IMR-90 (cell line): ENCODE results near the gene LAMA5. TPM values are rescaled to one million over a fixed set of nuclear protein-coding genes. Genes with fewer than 3 reads are reported as not detected.

ENCODE experiments used
- ATAC-seq: fragments of 200-7000 bp; cut with Tn5 transposase; 2 replicates; pipeline ENCODE4 v1.9.1; 2020; ENCODE audit warnings: low read depth, mild to moderate bottlenecking, moderate library complexity
- BruUV-seq: library from RNA; stranded (reverse); fragments of 400-500 nt; replicated peaks from 2 replicates; lab custom pipeline; 2021; lab: Mats Ljungman, UMichigan
- CTCF ChIA-PET: fragments of 300-600 bp; formaldehyde crosslinking; extraction: SDS; loops from one replicate; lab custom pipeline; 2021; ENCODE audit warnings: antibody characterized with exemption; lab: Yijun Ruan, JAX
- POLR2A ChIA-PET: fragments of 300-600 bp; sonication (Branson Sonifier 250); formaldehyde crosslinking; loops from one replicate; lab custom pipeline; 2022; ENCODE audit warnings: antibody characterized with exemption; ENCODE audit not compliant: unreplicated experiment; lab: Charles Lee
- DNase-seq: peaks from one replicate; pipeline ENCODE4 v3.0.0; 2013
- H2AFZ ChIP-seq: replicated peaks from 2 replicates; pipeline ENCODE3; 2013; ENCODE audit warnings: low read length, mild to moderate bottlenecking; ENCODE audit not compliant: poor library complexity
- H2AK5ac ChIP-seq: 2 replicates; pipeline ENCODE4 v1.6.1; 2013; ENCODE audit warnings: low read depth, low read length, inconsistent platforms
- H2AK9ac ChIP-seq: replicated peaks from 2 replicates; pipeline ENCODE3; 2013; ENCODE audit warnings: mild to moderate bottlenecking, low read depth, low read length, moderate library complexity; ENCODE audit not compliant: poor library complexity
- H2BK120ac ChIP-seq: 2 replicates; pipeline ENCODE4 v1.6.1; 2013; ENCODE audit warnings: low read depth, low read length, inconsistent platforms
- H2BK15ac ChIP-seq: 3 replicates; pipeline ENCODE4 v1.6.1; 2013; ENCODE audit warnings: low read depth, low read length, inconsistent platforms
- H2BK20ac ChIP-seq: 2 replicates; pipeline ENCODE4 v1.6.1; 2013; ENCODE audit warnings: low read depth, mild to moderate bottlenecking, inconsistent platforms, low read length, moderate library complexity
- H2BK5ac ChIP-seq: 2 replicates; pipeline ENCODE4 v1.6.1; 2013; ENCODE audit warnings: mild to moderate bottlenecking, low read depth, low read length, inconsistent platforms; ENCODE audit not compliant: poor library complexity, severe bottlenecking
- H3K14ac ChIP-seq: replicated peaks from 2 replicates; pipeline ENCODE4 v1.6.1; 2013; ENCODE audit warnings: low read depth, low read length, inconsistent platforms
- H3K18ac ChIP-seq: 2 replicates; pipeline ENCODE4 v1.6.1; 2013; ENCODE audit warnings: low read depth, low read length, control low read depth
- H3K23ac ChIP-seq: 2 replicates; pipeline ENCODE4 v1.6.1; 2013; ENCODE audit warnings: low read depth, low read length, inconsistent platforms
- H3K27ac ChIP-seq: 2 replicates; pipeline ENCODE4 v1.5.1; 2013; ENCODE audit warnings: mild to moderate bottlenecking, control low read depth, low read length; ENCODE audit not compliant: insufficient read depth
- H3K27me3 ChIP-seq: 2 replicates; pipeline ENCODE4 v1.6.1; 2013; ENCODE audit warnings: low read length; ENCODE audit not compliant: control insufficient read depth, insufficient read depth
- H3K36me3 ChIP-seq: 2 replicates; pipeline ENCODE4 v1.6.1; 2013; ENCODE audit warnings: low read length, mixed read lengths; ENCODE audit not compliant: control insufficient read depth, insufficient read depth
- H3K4ac ChIP-seq: 2 replicates; pipeline ENCODE4 v1.6.1; 2013; ENCODE audit warnings: low read depth, low read length, inconsistent platforms
- H3K4me1 ChIP-seq: 2 replicates; pipeline ENCODE4 v1.6.1; 2013; ENCODE audit warnings: low read length, mixed read lengths; ENCODE audit not compliant: control insufficient read depth, insufficient read depth
- H3K4me2 ChIP-seq: 2 replicates; pipeline ENCODE4 v1.6.1; 2013; ENCODE audit warnings: low read depth, mild to moderate bottlenecking, control low read depth, low read length, moderate library complexity
- H3K4me3 ChIP-seq: 2 replicates; pipeline ENCODE4 v1.5.1; 2013; ENCODE audit warnings: low read depth, mild to moderate bottlenecking, control low read depth, low read length, moderate library complexity; ENCODE audit not compliant: insufficient read depth
- H3K56ac ChIP-seq: 2 replicates; pipeline ENCODE4 v1.6.1; 2013; ENCODE audit warnings: low read length, inconsistent platforms; ENCODE audit not compliant: insufficient read depth; ENCODE audit errors: extremely low read depth
- H3K79me1 ChIP-seq, 2 experiments: 2 replicates each; pipeline ENCODE4 v1.6.1; 2013; ENCODE audit warnings: low read length in 2 of 2, inconsistent platforms in 1 of 2, low read depth in 1 of 2
- H3K9ac ChIP-seq: 2 replicates; pipeline ENCODE4 v1.6.1; 2013; ENCODE audit warnings: low read depth, low read length, control low read depth
- H3K9me1 ChIP-seq: 2 replicates; pipeline ENCODE4 v1.6.1; 2013; ENCODE audit warnings: low read length, inconsistent platforms; ENCODE audit not compliant: insufficient read depth
- H3K9me3 ChIP-seq: 2 replicates; pipeline ENCODE4 v1.6.1; 2013; ENCODE audit warnings: low read length; ENCODE audit not compliant: control insufficient read depth, insufficient read depth
- H4K20me1 ChIP-seq: 2 replicates; pipeline ENCODE4 v1.6.1; 2013; ENCODE audit warnings: low read length, inconsistent platforms; ENCODE audit not compliant: insufficient read depth
- H4K5ac ChIP-seq: 2 replicates; pipeline ENCODE4 v1.6.1; 2013; ENCODE audit warnings: mild to moderate bottlenecking, low read depth, low read length, control low read depth
- H4K8ac ChIP-seq, 2 experiments: 2 replicates each; pipeline ENCODE4 v1.6.1; 2013; ENCODE audit warnings: low read depth in 2 of 2, low read length in 2 of 2, control low read depth in 1 of 2, inconsistent platforms in 1 of 2
- H4K91ac ChIP-seq: 2 replicates; pipeline ENCODE4 v1.6.1; 2013; ENCODE audit warnings: low read depth, low read length, inconsistent platforms; ENCODE audit not compliant: insufficient read depth
- BHLHE40 ChIP-seq: fragments of 150-350 bp; IDR thresholded peaks from 2 replicates; pipeline ENCODE4 v1.6.1; 2016; ENCODE audit warnings: mild to moderate bottlenecking, low read depth, low read length
- CEBPB ChIP-seq: IDR thresholded peaks from 2 replicates; pipeline ENCODE4 v1.6.1; 2012; ENCODE audit warnings: low read depth, low read length, improper control_type of control experiment
- FOS ChIP-seq: fragments of 150-350 bp; IDR thresholded peaks from 2 replicates; pipeline ENCODE4 v1.6.1; 2016; ENCODE audit warnings: low read depth, low read length
- MAFK ChIP-seq: IDR thresholded peaks from 2 replicates; pipeline ENCODE4 v1.6.1; 2012; ENCODE audit warnings: low read depth, low read length, improper control_type of control experiment
- MAZ ChIP-seq: IDR thresholded peaks from 2 replicates; pipeline ENCODE4 v1.6.1; 2012; ENCODE audit warnings: low read depth, mild to moderate bottlenecking, low read length, improper control_type of control experiment, moderate library complexity, borderline replicate concordance
- MXI1 ChIP-seq: IDR thresholded peaks from 2 replicates; pipeline ENCODE4 v1.6.1; 2012; ENCODE audit warnings: low read depth, mild to moderate bottlenecking, low read length, moderate library complexity, borderline replicate concordance
- NFE2L2 ChIP-seq: fragments of 150-350 bp; IDR thresholded peaks from 2 replicates; pipeline ENCODE4 v1.6.1; 2016; ENCODE audit warnings: low read depth, mild to moderate bottlenecking, low read length
- POLR2A ChIP-seq: IDR thresholded peaks from 2 replicates; pipeline ENCODE4 v1.6.1; 2012; ENCODE audit warnings: mild to moderate bottlenecking, low read depth, low read length
- RAD21 ChIP-seq: IDR thresholded peaks from 2 replicates; pipeline ENCODE4 v1.6.1; 2012; ENCODE audit warnings: low read length, improper control_type of control experiment
- RCOR1 ChIP-seq: IDR thresholded peaks from 2 replicates; pipeline ENCODE4 v1.6.1; 2012; ENCODE audit warnings: mild to moderate bottlenecking, low read length, improper control_type of control experiment; ENCODE audit not compliant: insufficient replicate concordance
- RFX5 ChIP-seq: IDR thresholded peaks from 2 replicates; pipeline ENCODE4 v1.8.0; 2012; ENCODE audit warnings: low read depth, mild to moderate bottlenecking, low read length, moderate library complexity
- SMC3 ChIP-seq: fragments of 150-350 bp; IDR thresholded peaks from 2 replicates; pipeline ENCODE4 v1.6.1; 2016; ENCODE audit warnings: low read depth, mild to moderate bottlenecking, antibody characterized with exemption, low read length, moderate library complexity
- USF2 ChIP-seq: fragments of 150-350 bp; IDR thresholded peaks from 2 replicates; pipeline ENCODE4 v1.6.1; 2017; ENCODE audit warnings: mild to moderate bottlenecking, antibody characterized with exemption, low read length, low read depth
- WGBS, 2 experiments: methylation state at CpG; one replicate each; pipeline versions ENCODE4 v1.1.5 to v1.1.7; 2013; ENCODE audit warnings: missing lambda C conversion rate in 2 of 2; ENCODE audit not compliant: insufficient read length in 1 of 2; ENCODE audit errors: extremely low coverage in 2 of 2; 5-methylcytosine and 5-hydroxymethylcytosine counted together
- dilution Hi-C: fragments of 300-500 bp; cut with HindIII; formaldehyde crosslinking; loops from one replicate; pipeline ENCODE4 v1.14.3; 2018; ENCODE audit warnings: low sequenced_read_pairs; ENCODE audit not compliant: unreplicated experiment
- in situ Hi-C: fragments of 300-500 bp; cut with MboI; formaldehyde crosslinking; loops from 3 replicates; pipeline ENCODE4 v1.14.3; 2019; ENCODE audit warnings: low sequenced_read_pairs, inconsistent platforms, mixed read lengths
- intact Hi-C: fragments of 100-400 bp; cut with micrococcal nuclease; formaldehyde crosslinking; loops from 2 replicates; pipeline ENCODE4 v1.10.0; 2022
- polyA plus RNA-seq, 3 experiments: library from polyadenylated mRNA; depleted of rRNA; stranded (reverse); fragments of >200 nt; gene quantifications; 2 replicates each; pipeline ENCODE4 v1.2.3, GENCODE V29; 2012; ENCODE audit warnings: low replicate concordance in 1 of 3
- total RNA-seq: library from RNA; depleted of rRNA; stranded (reverse); fragments of >200 nt; gene quantifications from 2 replicates; pipeline ENCODE4 v1.2.3, GENCODE V29; 2012
- TF ChIP-seq, protein P1 (sequence below): fragments of 150-350 bp; IDR thresholded peaks from 2 replicates; pipeline ENCODE4 v1.6.1; 2016; ENCODE audit warnings: low read depth, mild to moderate bottlenecking, low read length, moderate library complexity, borderline replicate concordance
- TF ChIP-seq, protein P2 (sequence below): conservative IDR thresholded peaks from 2 replicates; pipeline ENCODE4 v1.5.1; 2012; ENCODE audit warnings: mild to moderate bottlenecking, low read depth, low read length, improper control_type of control experiment

LAMA5 gene
- total and polyA plus RNA-seq, 2 of the 4 experiments (the other 2 are of a cell fraction), result 0.90 to 7.3 TPM

GRCh38 chr20:62400541-62400940 lies 33.4 kb upstream of the LAMA5 start:
- H4K91ac ChIP-seq, result no peak overlapping the region
- no peak overlapping the region for H2BK5ac ChIP-seq
- no peak overlapping the region for H3K56ac ChIP-seq
- no peak overlapping the region for H2AK5ac ChIP-seq
- dilution Hi-C loops (no loop called here), in situ Hi-C loops (no loop called here), intact Hi-C loops (no loop called here)
- H3K9me1 ChIP-seq, result 0 out of 2 replicates have a peak, but pooled peaks cover 4% of the 10 kb centered on the region
- H4K8ac ChIP-seq, result no peak overlapping the region
- no peak overlapping the region for H3K23ac ChIP-seq
- no peak overlapping the region for H3K9ac ChIP-seq
- no peak overlapping the region for H4K5ac ChIP-seq
- H3K27ac ChIP-seq, result no peak overlapping the region
- no peak overlapping the region for H2BK20ac ChIP-seq
- ATAC-seq (no peak), DNase-seq (no peak)
- CTCF ChIA-PET, result no interaction called here
- peaks cover 13% of the 10 kb centered on the region; the same call in 1 of the 2 replicates for H4K20me1 ChIP-seq
- no peak overlapping the region for H3K4me3 ChIP-seq
- POLR2A ChIA-PET, result no interaction called here
- WGBS, 2 experiments, result 91% methylated on average over 6 of the region's 10 CpGs; no CpG with 5 or more reads in 1 of the 2 experiments
- H2BK15ac ChIP-seq, result no peak overlapping the region
- peaks cover 7% of the 10 kb centered on the region for H3K36me3 ChIP-seq
- H2BK120ac ChIP-seq, result no peak overlapping the region
- no peak overlapping the region for H3K18ac ChIP-seq
- no peak overlapping the region for H3K4me2 ChIP-seq
- TF ChIP-seq, protein P1, sequence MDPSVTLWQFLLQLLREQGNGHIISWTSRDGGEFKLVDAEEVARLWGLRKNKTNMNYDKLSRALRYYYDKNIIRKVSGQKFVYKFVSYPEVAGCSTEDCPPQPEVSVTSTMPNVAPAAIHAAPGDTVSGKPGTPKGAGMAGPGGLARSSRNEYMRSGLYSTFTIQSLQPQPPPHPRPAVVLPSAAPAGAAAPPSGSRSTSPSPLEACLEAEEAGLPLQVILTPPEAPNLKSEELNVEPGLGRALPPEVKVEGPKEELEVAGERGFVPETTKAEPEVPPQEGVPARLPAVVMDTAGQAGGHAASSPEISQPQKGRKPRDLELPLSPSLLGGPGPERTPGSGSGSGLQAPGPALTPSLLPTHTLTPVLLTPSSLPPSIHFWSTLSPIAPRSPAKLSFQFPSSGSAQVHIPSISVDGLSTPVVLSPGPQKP, result no peak
- TF ChIP-seq BHLHE40 (no peak), POLR2A (no peak), SMC3 (no peak), RFX5 (no peak), MAFK (no peak), FOS (no peak), CEBPB (no peak), RAD21 (no peak), NFE2L2 (no peak), MXI1 (no peak), RCOR1 (no peak), USF2 (no peak), MAZ (no peak)
- TF ChIP-seq, protein P2, sequence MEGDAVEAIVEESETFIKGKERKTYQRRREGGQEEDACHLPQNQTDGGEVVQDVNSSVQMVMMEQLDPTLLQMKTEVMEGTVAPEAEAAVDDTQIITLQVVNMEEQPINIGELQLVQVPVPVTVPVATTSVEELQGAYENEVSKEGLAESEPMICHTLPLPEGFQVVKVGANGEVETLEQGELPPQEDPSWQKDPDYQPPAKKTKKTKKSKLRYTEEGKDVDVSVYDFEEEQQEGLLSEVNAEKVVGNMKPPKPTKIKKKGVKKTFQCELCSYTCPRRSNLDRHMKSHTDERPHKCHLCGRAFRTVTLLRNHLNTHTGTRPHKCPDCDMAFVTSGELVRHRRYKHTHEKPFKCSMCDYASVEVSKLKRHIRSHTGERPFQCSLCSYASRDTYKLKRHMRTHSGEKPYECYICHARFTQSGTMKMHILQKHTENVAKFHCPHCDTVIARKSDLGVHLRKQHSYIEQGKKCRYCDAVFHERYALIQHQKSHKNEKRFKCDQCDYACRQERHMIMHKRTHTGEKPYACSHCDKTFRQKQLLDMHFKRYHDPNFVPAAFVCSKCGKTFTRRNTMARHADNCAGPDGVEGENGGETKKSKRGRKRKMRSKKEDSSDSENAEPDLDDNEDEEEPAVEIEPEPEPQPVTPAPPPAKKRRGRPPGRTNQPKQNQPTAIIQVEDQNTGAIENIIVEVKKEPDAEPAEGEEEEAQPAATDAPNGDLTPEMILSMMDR, result no peak
- no peak overlapping the region for H3K4ac ChIP-seq
- H3K27me3 ChIP-seq, result no peaks in the 10 kb centered on the region
- H3K9me3 ChIP-seq, result no peaks in the 10 kb centered on the region
- no peak overlapping the region for H3K14ac ChIP-seq
- no peak overlapping the region for H2AK9ac ChIP-seq
- H2AFZ ChIP-seq, result no peak overlapping the region
- BruUV-seq, result no TSS peak
- H3K4me1 ChIP-seq, result no peaks in the 10 kb centered on the region
- H3K79me1 ChIP-seq, result peaks cover 6 to 16% of the 10 kb centered on the region in 2 experiments; a peak in 3 of 4 replicates
